GM21529 (cell line): ENCODE measurements around the gene ZNF230.

Experiments used
- ATAC-seq: cut with Tn5 transposase; IDR thresholded peaks from one replicate; pipeline ENCODE4 v1.9.1; 2021; ENCODE audit not compliant: unreplicated experiment

The ZNF230 gene

DNA sequence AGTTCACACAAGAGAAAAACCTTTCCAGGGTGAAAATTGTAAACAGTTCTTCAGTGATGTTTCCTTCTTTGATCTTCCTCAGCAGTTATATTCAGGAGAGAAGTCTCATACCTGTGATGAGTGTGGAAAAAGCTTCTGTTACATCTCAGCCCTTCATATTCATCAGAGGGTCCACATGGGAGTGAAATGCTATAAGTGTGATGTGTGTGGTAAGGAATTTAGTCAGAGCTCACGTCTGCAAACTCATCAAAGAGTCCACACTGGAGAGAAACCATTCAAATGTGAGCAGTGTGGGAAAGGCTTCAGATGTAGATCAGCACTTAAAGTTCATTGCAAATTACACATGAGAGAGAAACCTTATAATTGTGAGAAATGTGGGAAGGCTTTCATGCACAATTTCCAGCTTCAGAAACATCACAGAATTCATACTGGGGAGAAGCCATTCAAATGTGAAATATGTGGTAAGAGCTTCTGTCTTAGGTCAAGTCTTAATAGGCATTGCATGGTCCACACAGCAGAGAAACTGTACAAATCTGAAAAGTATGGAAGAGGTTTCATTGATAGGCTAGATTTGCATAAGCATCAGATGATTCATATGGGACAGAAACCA lies 29.3 kb downstream of the ZNF230 start:
- ATAC-seq: no peak

DNA sequence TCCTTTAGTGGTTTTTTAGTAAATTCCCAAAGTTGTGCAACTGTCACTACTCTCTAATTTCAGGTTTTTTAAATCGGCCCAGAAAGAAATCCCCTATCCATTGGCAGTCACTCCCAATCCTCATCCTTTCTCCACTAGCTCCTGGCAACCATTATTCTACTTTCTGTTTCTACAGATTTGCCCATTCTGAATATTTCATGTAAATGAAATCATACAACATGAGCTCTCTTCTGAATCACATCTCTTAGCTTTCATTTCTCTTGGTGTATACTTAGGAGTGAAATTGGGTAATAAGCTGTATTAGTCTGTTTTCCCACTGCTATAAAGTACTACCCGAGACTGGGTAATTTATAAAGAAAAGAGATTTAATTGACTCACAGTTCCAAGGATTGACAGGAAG lies 39.4 kb downstream of the ZNF230 start:
- no peak for ATAC-seq

DNA sequence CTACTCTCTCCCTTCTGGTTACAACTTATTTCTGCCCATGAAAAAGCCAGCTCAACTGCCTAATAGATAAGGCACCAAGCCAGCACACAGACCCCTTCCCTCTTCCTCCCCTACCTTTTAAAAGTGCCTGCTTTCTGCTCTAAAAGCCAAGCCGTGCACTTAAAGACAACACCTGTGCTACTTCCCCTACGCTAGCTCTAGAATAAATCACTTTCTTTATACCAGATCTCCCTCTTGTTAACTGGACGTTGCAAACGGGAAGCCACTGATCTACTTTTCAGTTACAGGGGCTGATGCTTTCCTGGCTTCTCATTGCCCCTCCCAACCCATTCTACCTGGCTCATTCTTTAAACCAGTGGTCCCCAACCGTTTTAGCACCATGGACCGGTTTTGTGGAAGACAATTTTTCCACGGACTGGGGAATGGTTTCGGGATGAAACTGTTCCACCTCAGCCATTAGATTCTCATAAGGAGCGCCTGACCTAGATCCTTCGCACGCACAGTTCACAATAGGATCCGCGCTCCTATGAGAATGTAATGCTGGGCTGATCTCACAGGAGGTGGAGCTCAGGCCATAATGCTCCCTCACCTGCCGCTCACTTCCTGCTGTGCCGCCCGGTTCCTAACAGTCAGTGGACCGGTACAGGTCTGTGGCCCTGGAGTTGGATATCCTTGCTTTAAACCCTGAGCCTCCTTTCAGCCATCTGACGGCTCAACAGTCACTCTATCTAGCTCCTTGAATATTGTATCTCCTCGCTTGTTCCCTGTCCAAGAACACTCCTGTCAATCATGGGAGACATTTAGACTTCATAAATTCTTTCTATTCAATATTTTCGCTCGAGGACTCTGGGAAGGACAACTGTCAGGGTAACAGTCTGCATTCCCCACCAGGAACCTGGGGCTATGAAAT lies 48.2 kb downstream of the ZNF230 start:
- no peak for ATAC-seq

DNA sequence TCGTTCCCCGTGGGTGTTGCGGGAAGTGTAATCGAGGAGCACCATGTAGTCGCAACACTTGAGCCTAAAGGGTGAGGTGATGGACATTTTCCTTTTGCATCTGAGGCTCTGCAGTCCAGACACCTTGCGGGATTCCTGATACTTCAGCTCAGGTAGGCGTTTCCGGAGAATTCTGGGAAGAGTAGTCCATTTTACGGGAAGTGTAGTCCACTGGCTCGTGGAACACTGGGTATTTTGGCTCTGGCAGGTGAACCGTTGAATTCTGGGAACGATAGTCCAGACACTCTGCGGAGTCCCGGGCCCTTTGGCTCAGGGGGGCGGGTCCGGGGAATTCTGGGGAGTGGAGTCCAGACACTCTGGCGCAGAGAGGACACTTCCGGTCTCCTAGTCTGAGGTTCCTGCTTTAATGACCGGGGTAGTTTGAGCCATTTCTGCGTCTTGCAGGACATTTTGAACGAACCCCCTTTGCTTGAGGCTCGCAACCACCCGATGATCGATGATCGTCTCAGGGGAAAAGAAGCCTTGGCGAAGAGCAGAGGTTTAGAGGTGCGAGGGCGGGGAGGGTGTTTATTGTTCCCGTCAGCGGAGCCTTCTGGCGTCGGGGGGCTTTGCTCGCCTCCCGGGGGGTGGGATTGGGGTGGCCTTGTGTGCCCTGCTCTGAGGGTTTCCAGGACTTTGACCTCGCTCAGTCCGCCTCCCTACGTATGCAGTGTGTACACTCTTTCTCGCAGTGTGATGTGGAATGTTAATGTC lies 49.1 kb downstream of the ZNF230 start, which contains the start of gene ZNF223:
ZNF223 (plus strand) TSS at position 387 of the 753 bp plus-strand sequence. CDS start 3,141 bp downstream, outside the sequence.
- no peak for ATAC-seq

DNA sequence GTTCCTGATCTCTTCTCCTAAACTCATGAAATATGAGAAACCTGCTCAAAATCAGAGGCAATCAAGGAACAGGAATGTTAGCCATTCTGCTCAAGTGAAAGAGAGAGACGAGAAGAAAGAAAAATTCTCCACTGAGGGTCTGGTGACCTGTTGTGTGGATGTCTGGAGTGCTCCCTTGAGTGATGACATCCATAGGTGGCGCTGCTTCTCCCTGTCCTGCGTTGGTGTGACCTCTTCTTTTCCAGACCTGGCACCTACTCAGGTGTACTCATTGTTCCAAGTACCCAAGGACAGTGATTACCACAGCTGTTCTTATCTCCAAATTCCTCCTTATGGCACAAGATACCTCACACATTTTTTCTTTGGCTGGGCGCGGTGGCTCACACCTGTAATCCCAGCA lies 53.1 kb downstream of the ZNF230 start:
- ATAC-seq: no peak

DNA sequence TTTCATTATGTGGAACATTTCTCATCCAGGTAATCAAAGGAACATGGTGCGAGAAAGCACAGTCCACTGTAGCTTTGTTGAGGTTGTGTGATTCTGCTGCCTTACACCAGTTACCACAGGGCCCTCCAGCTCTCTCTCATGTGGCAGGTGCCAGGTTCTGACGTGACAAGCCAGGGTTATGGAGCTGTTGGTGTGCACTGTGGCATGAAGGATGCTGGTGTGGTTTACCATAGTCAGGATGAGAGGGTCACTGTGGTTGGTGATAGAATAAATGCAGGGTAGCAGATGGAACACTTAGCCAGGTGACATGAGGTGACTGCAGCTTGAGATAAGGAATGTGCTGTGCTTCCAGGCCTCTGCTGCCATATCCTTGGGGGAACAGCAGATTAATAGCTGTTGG lies 56.5 kb downstream of the ZNF230 start:
- no peak for ATAC-seq

DNA sequence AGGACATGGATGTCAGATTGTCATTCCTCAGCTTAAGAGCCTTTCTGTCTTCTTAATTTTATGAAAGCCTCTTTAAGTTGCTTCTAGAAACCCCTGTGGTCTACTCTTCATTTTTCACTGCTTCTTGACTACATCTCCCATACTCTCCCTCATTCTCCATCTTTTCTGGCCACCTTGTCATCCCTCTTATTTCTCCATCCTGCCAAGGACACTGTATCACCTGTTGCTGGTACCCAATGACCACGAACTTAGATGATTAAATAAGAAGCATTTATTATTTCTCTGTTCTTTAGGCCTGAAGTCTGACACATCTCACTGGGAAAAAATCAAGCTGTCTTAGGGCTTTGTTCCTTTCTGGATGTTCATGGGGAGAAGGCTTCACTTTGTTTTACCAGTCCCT lies 58.3 kb downstream of the ZNF230 start:
- no peak for ATAC-seq
